Body of pancreas (tissue), 4 donors: ENCODE results near the gene PELO. TPM values are rescaled to one million over a fixed set of nuclear protein-coding genes. Genes with fewer than 3 reads are reported as not detected.

ENCODE experiments used
- ATAC-seq: fragments of 150-250 bp; one replicate; pipeline ENCODE4 v1.9.1; 2016
- DNase-seq, 4 donors: peaks; one replicate each; pipeline ENCODE4 v3.0.0-alpha.2; 2019
- H3K27ac ChIP-seq, 4 donors: fragments of 200-600 bp; sonication (generic); 1 replicate in 3 of 4; 2 replicates in 1 of 4; pipeline versions ENCODE4 v1.5.1 to v1.6.1; 2016 to 2019; ENCODE audit warnings: mild to moderate bottlenecking in 1 of 4, mixed read lengths in 1 of 4, moderate library complexity in 1 of 4
- H3K27me3 ChIP-seq, 2 donors: fragments of 200-600 bp; sonication (generic); one replicate each; pipeline ENCODE4 v1.6.0; 2016; ENCODE audit warnings: mild to moderate bottlenecking in 1 of 2
- H3K36me3 ChIP-seq, 2 donors: fragments of 200-600 bp; sonication (generic); replicated peaks in 1 of 2; 2 replicates each; pipeline ENCODE4 v1.5.1; 2016; ENCODE audit warnings: low read depth in 2 of 2; ENCODE audit not compliant: insufficient read depth in 1 of 2
- H3K4me1 ChIP-seq: fragments of 200-600 bp; sonication (generic); one replicate; pipeline ENCODE4 v1.6.0; 2016
- H3K4me3 ChIP-seq, 2 donors: fragments of 200-600 bp; sonication (generic); 1 replicate in 1 of 2; 2 replicates in 1 of 2; pipeline ENCODE4 v1.5.1; 2016 to 2019
- H3K9me3 ChIP-seq, 3 donors: fragments of 200-600 bp; sonication (generic); 1 replicate in 2 of 3; 2 replicates in 1 of 3; pipeline ENCODE4 v1.5.1; 2016
- POLR2A ChIP-seq, 3 donors: fragments of 450-650 bp; IDR thresholded peaks; one replicate each; pipeline ENCODE4 v1.6.1; 2016; ENCODE audit warnings: antibody characterized with exemption in 3 of 3, mild to moderate bottlenecking in 2 of 3
- WGBS, 2 donors: methylation state at CpG; one replicate each; pipeline ENCODE4 v1.1.5; 2017; 5-methylcytosine and 5-hydroxymethylcytosine counted together
- intact Hi-C: fragments of 100-400 bp; cut with DNase I; formaldehyde crosslinking; loops from one replicate; pipeline ENCODE4 v1.15.1; 2023
- total RNA-seq, 2 donors: library from RNA; depleted of rRNA; stranded (reverse); fragments of >200 nt; gene quantifications; one replicate each; pipeline ENCODE4 v1.1.0, GENCODE V29; 2016
- TF ChIP-seq, protein P1 (sequence below), 7 experiments: fragments of 450-650 bp in 4 of 7; fragments of 200-600 bp in 3 of 7; sonication (generic) in 3 of 7; IDR thresholded peaks; one replicate each; pipeline ENCODE4 v1.5.1; 2016 to 2019; ENCODE audit warnings: antibody characterized with exemption in 7 of 7

The PELO gene
- total RNA-seq, 2 donors from 2014 or later: 3.6 to 8.3 TPM

- WGBS, 2 donors: 62 to 72% methylated on average over 6 of the region's 6 CpGs
- peaks cover 37% of the 10 kb centered on the region for H3K4me1 ChIP-seq
- no peaks in the 10 kb centered on the region for H3K36me3 ChIP-seq
- intact Hi-C loops: no loop called here
- H3K27me3 ChIP-seq: no peaks in the 10 kb centered on the region
- TF ChIP-seq, protein P1, sequence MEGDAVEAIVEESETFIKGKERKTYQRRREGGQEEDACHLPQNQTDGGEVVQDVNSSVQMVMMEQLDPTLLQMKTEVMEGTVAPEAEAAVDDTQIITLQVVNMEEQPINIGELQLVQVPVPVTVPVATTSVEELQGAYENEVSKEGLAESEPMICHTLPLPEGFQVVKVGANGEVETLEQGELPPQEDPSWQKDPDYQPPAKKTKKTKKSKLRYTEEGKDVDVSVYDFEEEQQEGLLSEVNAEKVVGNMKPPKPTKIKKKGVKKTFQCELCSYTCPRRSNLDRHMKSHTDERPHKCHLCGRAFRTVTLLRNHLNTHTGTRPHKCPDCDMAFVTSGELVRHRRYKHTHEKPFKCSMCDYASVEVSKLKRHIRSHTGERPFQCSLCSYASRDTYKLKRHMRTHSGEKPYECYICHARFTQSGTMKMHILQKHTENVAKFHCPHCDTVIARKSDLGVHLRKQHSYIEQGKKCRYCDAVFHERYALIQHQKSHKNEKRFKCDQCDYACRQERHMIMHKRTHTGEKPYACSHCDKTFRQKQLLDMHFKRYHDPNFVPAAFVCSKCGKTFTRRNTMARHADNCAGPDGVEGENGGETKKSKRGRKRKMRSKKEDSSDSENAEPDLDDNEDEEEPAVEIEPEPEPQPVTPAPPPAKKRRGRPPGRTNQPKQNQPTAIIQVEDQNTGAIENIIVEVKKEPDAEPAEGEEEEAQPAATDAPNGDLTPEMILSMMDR (IDR thresholded peaks at IDR 0.05): no peak
- no peak for TF ChIP-seq POLR2A (IDR thresholded peaks at IDR 0.05)
- DNase-seq: no peak
- H3K27ac ChIP-seq: no peak overlapping the region
- no peak for ATAC-seq
- H3K4me3 ChIP-seq: no peak overlapping the region
- H3K9me3 ChIP-seq: no peaks in the 10 kb centered on the region
These were observed 15.2 kb downstream of the PELO start for GRCh38 chr5:52802974-52803336.

DNA sequence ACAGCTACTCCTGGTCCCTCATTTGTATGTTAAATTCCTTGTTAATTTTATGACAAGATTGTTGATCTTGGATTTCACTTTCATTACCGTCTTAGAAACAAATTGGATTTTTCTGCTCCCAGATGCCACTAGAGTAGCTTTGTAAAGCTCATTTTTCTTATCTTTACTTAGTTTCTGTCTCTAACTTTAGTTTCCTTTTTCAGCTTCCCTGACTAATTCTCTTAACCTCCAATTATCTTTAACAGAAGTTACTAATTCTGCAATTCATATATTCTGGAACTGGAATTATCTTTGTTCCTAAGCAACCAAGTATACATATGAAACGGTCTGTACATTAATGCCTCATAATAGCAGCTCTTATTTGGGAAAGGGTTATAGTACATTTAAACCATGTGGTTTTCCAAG is 16.7 kb downstream of the PELO start:
- TF ChIP-seq, protein P1 (IDR thresholded peaks at IDR 0.05): no peak
- no peak for TF ChIP-seq POLR2A (IDR thresholded peaks at IDR 0.05)
- Histone ChIP-seq H3K4me1 (peaks cover 25% of the 10 kb centered on the region), H3K36me3 (no peaks in the 10 kb centered on the region), H3K27me3 (no peaks in the 10 kb centered on the region), H3K4me3 (no peak overlapping the region), H3K27ac (no peak overlapping the region), H3K9me3 (no peaks in the 10 kb centered on the region)
- intact Hi-C loops: no loop called here
- 61% methylated on average over 2 of the region's 2 CpGs for WGBS, 2 donors
- ATAC-seq: no peak
- no peak for DNase-seq

DNA sequence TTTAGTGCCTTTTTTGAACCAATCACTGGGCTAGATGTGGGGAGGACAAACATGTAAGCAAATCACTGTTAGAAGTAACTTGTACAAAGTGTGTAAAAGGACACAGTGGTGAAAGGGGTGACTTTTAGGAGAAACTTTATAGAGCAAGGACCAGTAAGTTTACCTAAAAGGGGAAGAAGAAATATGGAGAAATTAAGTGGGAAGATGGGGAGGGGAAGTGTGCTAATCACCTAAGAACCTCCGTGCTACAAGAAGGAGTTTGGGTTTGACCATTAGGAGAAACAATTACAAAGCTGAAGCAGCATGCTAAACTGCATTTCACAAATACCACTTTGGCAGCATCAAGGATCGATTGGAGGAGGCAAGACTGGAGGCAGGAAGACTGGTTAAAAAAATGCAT is 17.3 kb downstream of the PELO start:
- Histone ChIP-seq H3K27me3 (no peaks in the 10 kb centered on the region), H3K36me3 (no peaks in the 10 kb centered on the region), H3K4me1 (peaks cover 25% of the 10 kb centered on the region), H3K27ac (no peak overlapping the region), H3K9me3 (no peaks in the 10 kb centered on the region), H3K4me3 (no peak overlapping the region)
- DNase-seq (no peak), ATAC-seq (no peak)
- TF ChIP-seq POLR2A (IDR thresholded peaks at IDR 0.05): no peak
- TF ChIP-seq, protein P1 (IDR thresholded peaks at IDR 0.05): no peak
- 64 to 84% methylated on average over 2 of the region's 2 CpGs for WGBS, 2 donors
- intact Hi-C loops: no loop called here

DNA sequence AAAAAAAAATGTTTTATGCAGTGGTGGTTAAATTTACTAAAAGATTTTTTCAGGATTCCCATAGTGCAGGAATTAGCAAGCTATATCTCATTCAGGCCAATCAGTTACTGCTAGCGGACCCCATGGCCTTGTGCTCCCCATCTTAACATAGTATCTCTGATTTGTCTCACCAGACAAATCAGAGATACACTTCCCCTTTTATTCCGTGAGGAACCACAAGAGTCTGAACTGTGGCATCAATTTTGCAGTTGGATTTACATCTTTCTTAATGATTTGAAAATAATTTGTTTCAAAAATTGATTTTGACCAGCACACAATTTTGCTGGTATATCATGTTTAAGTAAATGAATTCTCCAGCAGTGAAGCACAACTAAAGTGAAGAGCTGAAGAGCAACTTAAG is 17.9 kb downstream of the PELO start:
- no peak for DNase-seq
- Histone ChIP-seq H3K27ac (no peak overlapping the region), H3K36me3 (no peaks in the 10 kb centered on the region), H3K4me3 (no peak overlapping the region), H3K27me3 (no peaks in the 10 kb centered on the region), H3K4me1 (peaks cover 25% of the 10 kb centered on the region), H3K9me3 (no peaks in the 10 kb centered on the region)
- ATAC-seq: no peak
- WGBS, 2 donors: 78 to 89% methylated on average over 2 of the region's 2 CpGs
- TF ChIP-seq, protein P1 (IDR thresholded peaks at IDR 0.05): no peak
- TF ChIP-seq POLR2A (IDR thresholded peaks at IDR 0.05): no peak
- intact Hi-C loops: no loop called here

DNA sequence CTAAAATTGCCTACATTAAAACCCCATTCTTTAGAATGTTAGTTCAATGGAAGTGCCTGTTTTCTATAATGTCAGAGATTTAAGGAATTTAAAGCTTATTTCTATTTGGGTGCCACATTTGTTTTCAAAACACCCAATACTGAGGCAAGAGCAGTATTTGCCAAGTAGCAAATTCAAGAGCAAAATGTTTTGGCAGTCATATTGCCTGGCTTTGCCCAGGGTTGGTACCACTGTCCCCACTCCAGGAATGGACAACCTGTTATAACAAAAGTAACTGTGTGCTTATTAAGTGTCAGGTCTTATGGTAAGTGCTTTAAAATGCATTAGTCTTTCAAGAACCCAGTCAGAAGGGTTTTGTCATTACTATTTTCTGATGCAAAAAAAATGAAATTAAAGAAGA is 19.3 kb downstream of the PELO start:
- Histone ChIP-seq H3K4me3 (no peak overlapping the region), H3K36me3 (no peaks in the 10 kb centered on the region), H3K9me3 (no peaks in the 10 kb centered on the region), H3K4me1 (peaks cover 14% of the 10 kb centered on the region), H3K27ac (no peak overlapping the region), H3K27me3 (no peaks in the 10 kb centered on the region)
- ATAC-seq: no peak
- TF ChIP-seq, protein P1 (IDR thresholded peaks at IDR 0.05): no peak
- no peak for TF ChIP-seq POLR2A (IDR thresholded peaks at IDR 0.05)
- intact Hi-C loops: no loop called here
- no peak for DNase-seq
